ENCODE measurements around the gene DSC2.
"Not testable (repeated sequence)": the region's sequence is repeated elsewhere in the genome, so short reads cannot be mapped to it uniquely, and the experiment has no call there.

The DSC2 gene

DNA sequence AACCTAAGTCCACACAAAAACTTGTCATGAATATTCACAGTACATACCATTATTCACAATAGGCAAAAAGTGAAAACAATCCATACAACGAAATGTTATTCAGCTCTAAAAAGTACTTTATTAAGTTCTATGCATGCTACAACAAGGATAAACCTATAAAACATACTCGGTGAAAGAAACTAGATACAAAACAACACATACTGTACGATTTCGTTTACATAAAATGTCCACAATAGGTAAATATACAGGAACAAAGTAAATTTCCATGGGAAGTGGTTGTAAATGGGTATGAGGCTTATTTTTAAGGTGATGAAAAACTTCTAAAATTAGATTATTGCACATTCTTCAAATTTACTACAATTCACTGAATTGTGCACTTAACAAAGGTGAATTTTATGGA is 67.7 kb downstream of the DSC2 start:
- no peak for DNase-seq (ENCODE audit: low read depth, low spot score)
- in situ Hi-C loops (cut with HindIII; ENCODE audit: low sequenced_read_pairs) = no loop called here
- TF ChIP-seq, protein P1, sequence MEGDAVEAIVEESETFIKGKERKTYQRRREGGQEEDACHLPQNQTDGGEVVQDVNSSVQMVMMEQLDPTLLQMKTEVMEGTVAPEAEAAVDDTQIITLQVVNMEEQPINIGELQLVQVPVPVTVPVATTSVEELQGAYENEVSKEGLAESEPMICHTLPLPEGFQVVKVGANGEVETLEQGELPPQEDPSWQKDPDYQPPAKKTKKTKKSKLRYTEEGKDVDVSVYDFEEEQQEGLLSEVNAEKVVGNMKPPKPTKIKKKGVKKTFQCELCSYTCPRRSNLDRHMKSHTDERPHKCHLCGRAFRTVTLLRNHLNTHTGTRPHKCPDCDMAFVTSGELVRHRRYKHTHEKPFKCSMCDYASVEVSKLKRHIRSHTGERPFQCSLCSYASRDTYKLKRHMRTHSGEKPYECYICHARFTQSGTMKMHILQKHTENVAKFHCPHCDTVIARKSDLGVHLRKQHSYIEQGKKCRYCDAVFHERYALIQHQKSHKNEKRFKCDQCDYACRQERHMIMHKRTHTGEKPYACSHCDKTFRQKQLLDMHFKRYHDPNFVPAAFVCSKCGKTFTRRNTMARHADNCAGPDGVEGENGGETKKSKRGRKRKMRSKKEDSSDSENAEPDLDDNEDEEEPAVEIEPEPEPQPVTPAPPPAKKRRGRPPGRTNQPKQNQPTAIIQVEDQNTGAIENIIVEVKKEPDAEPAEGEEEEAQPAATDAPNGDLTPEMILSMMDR (IDR thresholded peaks at IDR 0.05; ENCODE audit: low read depth, low read length) = no peak
- H3K4me3 ChIP-seq (ENCODE audit: low read depth, low read length) = no peak overlapping the region

DNA sequence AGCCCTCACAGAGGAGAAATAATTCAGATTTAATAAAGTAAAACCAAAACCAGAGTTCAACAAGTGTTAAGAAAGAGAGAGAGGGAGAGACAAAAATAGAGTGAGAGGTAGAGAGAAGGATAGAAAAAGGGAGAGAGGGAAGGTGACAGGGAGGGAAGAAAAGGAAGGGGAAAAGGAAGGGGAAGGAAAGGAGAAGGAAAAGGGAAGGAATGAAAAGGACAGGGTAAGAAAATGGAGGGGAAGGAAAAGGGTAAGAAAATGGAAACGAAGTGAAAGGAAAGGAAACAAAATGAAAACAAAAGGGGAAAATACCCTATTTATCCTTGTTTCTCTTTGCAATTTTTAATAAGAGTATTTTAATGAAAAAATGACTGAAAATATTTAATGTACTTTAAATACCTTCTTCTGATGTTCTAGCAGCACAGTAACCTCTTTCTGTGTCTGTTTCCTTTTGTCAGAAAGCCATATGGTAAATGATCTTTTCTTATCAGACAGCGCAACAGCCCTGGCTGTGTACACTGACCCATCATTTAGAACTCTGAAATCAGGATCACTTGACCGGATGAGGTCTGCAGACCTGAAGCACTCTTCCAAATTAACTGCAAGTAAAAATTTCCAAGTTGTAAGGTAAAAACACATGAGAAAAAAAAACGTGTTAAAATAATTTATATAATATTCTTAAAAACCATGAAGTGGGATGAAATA is 71.5 kb downstream of the DSC2 start:
- in situ Hi-C loops (cut with HindIII; ENCODE audit: low sequenced_read_pairs) = no loop called here
- TF ChIP-seq, protein P1 (IDR thresholded peaks at IDR 0.05; ENCODE audit: low read depth, low read length) = no peak
- no peak for DNase-seq (ENCODE audit: low read depth, low spot score)
- H3K4me3 ChIP-seq (ENCODE audit: low read depth, low read length) = no peak overlapping the region

DNA sequence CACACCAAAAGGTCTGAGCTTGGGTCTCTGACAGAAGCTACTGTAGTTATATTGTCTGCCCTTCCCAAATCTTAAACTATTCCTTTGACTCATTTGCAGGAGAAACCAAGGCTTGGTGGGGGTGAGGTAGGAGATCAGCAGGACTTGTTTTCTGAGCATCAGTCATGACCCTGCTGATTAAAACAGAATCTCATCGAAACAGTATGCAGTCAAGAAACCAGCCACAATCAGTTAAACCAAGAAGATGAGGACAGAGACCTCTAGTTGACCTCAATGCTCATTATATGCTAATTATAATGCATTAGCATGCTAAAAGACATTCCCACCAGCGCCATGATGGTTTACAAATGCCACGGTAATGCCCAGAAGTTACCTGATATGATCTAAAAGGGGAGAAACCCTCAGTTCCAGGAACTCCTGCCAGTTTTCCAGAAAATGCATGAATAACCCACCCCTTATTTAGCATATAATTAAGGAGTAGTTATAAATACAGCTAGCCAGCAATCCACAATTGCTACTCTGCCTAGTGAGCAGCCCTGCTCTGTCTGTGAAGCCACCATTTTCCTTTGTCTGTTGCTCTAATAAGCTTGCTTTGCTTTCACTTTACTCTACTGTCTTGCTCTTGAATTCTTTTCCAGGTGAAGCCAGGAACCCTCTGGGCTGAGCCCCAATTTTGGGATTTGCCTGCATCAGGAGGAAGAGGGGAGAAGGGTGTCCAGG is 86.3 kb downstream of the DSC2 start:
- in situ Hi-C loops (cut with HindIII; ENCODE audit: low sequenced_read_pairs) = no loop called here
- no peak for DNase-seq (ENCODE audit: low read depth, low spot score)
- no peak overlapping the region for H3K4me3 ChIP-seq (ENCODE audit: low read depth, low read length)
- TF ChIP-seq, protein P1 (IDR thresholded peaks at IDR 0.05; ENCODE audit: low read depth, low read length) = no peak

DNA sequence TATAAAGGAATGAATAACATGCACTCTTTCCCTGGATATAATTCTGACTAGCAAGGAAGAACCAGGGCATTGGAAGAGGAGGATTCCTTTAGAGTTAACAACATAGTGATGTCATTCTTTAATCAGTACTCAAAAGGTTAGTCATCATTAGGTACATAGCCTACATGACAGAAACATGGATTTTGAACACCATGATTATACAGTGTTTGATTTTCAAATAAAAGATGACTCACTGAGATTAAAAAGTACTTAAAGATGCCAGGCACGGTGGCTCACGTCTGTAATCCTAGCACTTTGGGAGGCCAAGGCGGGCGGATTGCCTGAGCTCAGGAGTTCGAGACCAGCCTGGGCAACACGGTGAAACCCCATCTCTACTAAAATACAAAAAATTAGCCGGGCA is 90.8 kb downstream of the DSC2 start:
- DNase-seq (ENCODE audit: low read depth, low spot score) = peak; percentile 87
- in situ Hi-C loops (cut with HindIII; ENCODE audit: low sequenced_read_pairs); H3K4me3 ChIP-seq (ENCODE audit: low read depth, low read length): not testable (repeated sequence)

DNA sequence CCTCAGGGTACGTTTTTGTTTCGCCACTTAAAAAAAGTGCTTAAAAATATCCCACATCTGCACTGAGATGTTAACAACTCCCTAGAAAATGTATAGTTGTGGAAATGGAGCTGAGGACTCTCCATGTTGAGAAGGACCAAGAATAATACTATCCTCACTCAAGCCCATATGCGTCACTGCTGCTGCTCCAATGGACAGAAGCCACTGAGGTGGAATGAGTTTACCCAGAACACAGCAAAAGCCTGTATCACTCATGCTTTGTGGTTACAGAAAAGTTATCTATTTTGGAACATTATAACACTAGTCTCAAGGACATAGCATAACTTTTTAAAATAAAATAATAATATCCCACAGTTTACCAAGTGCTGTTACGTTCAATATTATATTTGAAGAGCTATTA is 91.6 kb downstream of the DSC2 start:
- in situ Hi-C loops (cut with HindIII; ENCODE audit: low sequenced_read_pairs) = no loop called here
- peak; percentile 2 for DNase-seq (ENCODE audit: low read depth, low spot score)
- no peak overlapping the region for H3K4me3 ChIP-seq (ENCODE audit: low read depth, low read length)
- TF ChIP-seq, protein P1 (IDR thresholded peaks at IDR 0.05; ENCODE audit: low read depth, low read length) = no peak

Measured in astrocyte of the spinal cord (primary cell).